Caco-2 (cell line): ENCODE data around the gene MROH9. TPM values are rescaled to one million over a fixed set of nuclear protein-coding genes. Genes with fewer than 3 reads are reported as not detected.

Source experiments
- BruUV-seq: library from RNA; stranded (reverse); fragments of 400-500 nt; replicated peaks from 2 replicates; lab custom pipeline; 2021; lab: Mats Ljungman, UMichigan
- CTCF ChIA-PET: fragments of 300-600 bp; sonication (Branson Sonifier 250); formaldehyde crosslinking; loops from one replicate; lab custom pipeline; 2022; ENCODE audit warnings: antibody characterized with exemption; lab: Charles Lee
- POLR2A ChIA-PET: fragments of 300-600 bp; sonication (Branson Sonifier 250); formaldehyde crosslinking; loops from one replicate; lab custom pipeline; 2022; ENCODE audit warnings: antibody characterized with exemption; lab: Charles Lee
- DNase-seq, 2 experiments: peaks; one replicate each; pipeline versions ENCODE4 v3.0.0 to v3.0.0-alpha.2; 2020 to 2022
- H3K27me3 ChIP-seq: replicated peaks from 2 replicates; pipeline ENCODE4 v1.6.0; 2011; ENCODE audit warnings: low read length; ENCODE audit not compliant: control insufficient read depth, insufficient read depth
- H3K36me3 ChIP-seq: 2 replicates; pipeline ENCODE4 v1.5.1; 2011; ENCODE audit warnings: low read length; ENCODE audit not compliant: control insufficient read depth, insufficient read depth
- H3K4me1 ChIP-seq: fragments of 250-450 bp; sonication (Bioruptor Pico); 2 replicates; pipeline ENCODE4 v1.5.1; 2020; ENCODE audit warnings: mild to moderate bottlenecking
- H3K4me3 ChIP-seq: 2 replicates; pipeline ENCODE4 v1.5.1; 2011; ENCODE audit warnings: low read depth, mild to moderate bottlenecking, control low read depth, low read length
- H3K9me3 ChIP-seq: fragments of 250-450 bp; sonication (Bioruptor Pico); 2 replicates; pipeline ENCODE4 v1.5.1; 2020; ENCODE audit warnings: mild to moderate bottlenecking, moderate library complexity
- H3K27ac Mint-ChIP-seq: one replicate; pipeline ENCODE4 v1.8.0; 2022; ENCODE audit warnings: mixed read lengths; ENCODE audit not compliant: unreplicated experiment
- H3K27me3 Mint-ChIP-seq: one replicate; pipeline ENCODE4 v1.8.0; 2022; ENCODE audit warnings: mixed read lengths; ENCODE audit not compliant: insufficient read depth, unreplicated experiment
- H3K36me3 Mint-ChIP-seq: one replicate; pipeline ENCODE4 v1.8.0; 2022; ENCODE audit warnings: mild to moderate bottlenecking, mixed read lengths; ENCODE audit not compliant: insufficient read depth, unreplicated experiment
- H3K4me1 Mint-ChIP-seq: one replicate; pipeline ENCODE4 v1.8.0; 2022; ENCODE audit warnings: low read depth, mixed read lengths; ENCODE audit not compliant: unreplicated experiment
- H3K4me3 Mint-ChIP-seq: one replicate; pipeline ENCODE4 v1.8.0; 2022; ENCODE audit warnings: mild to moderate bottlenecking, moderate library complexity, mixed read lengths; ENCODE audit not compliant: unreplicated experiment
- H3K9me3 Mint-ChIP-seq: one replicate; pipeline ENCODE4 v1.8.0; 2022; ENCODE audit warnings: mixed read lengths; ENCODE audit not compliant: unreplicated experiment
- CTCF ChIP-seq, 2 experiments: fragments of 200-600 bp in 1 of 2; IDR thresholded peaks; 1 replicate in 1 of 2; 2 replicates in 1 of 2; pipeline versions ENCODE4 v1.5.1 to v1.8.0; 2011 to 2022; ENCODE audit warnings: antibody characterized with exemption in 1 of 2, control low read depth in 1 of 2, inconsistent platforms in 1 of 2, low read depth in 1 of 2, low read length in 1 of 2, mild to moderate bottlenecking in 1 of 2, moderate library complexity in 1 of 2; ENCODE audit not compliant: insufficient read depth in 1 of 2, severe bottlenecking in 1 of 2, unreplicated experiment in 1 of 2
- intact Hi-C: fragments of 100-400 bp; cut with micrococcal nuclease; formaldehyde crosslinking; loops from one replicate; pipeline ENCODE4 v1.10.0; 2022; ENCODE audit not compliant: unreplicated experiment
- total RNA-seq: library from RNA; stranded (reverse); gene quantifications from 2 replicates; pipeline ENCODE4 v1.2.3, GENCODE V29; 2022

Gene MROH9
- total RNA-seq, 1 experiment from 2014 or later: not detected

DNA sequence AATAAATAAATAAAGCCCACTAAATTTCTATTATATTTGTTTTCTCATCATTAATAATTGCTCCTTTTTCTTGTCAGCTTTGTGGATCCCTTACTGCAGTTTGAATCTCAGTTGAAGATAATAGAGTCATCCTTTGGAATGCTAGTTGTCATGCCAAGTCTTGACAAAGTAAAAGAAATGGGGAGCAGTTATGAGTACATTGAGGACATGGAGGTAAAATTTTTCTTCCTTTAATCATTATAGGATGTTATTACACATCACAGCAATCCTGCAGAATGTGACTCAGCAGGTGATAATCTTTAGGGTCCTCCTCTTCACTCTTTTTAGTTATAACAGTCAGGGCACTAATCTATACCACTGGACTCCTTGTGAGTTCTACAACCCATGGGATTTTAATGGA, 24.1 kb downstream of the MROH9 start:
- Mint-ChIP-seq H3K9me3 (no peaks in the 10 kb centered on the region), H3K27ac (no peak overlapping the region), H3K27me3 (no peaks in the 10 kb centered on the region), H3K4me3 (no peak overlapping the region), H3K36me3 (no peaks in the 10 kb centered on the region), H3K4me1 (no peaks in the 10 kb centered on the region)
- intact Hi-C loops: no loop called here
- Histone ChIP-seq H3K4me3 (no peak overlapping the region), H3K4me1 (no peaks in the 10 kb centered on the region), H3K27me3 (no peaks in the 10 kb centered on the region), H3K36me3 (no peaks in the 10 kb centered on the region), H3K9me3 (no peaks in the 10 kb centered on the region)
- no peak for TF ChIP-seq CTCF (IDR thresholded peaks at IDR 0.05; ENCODE audit: insufficient read depth in 1 of 2, low read depth in 1 of 2, low read length in 1 of 2, severe bottlenecking in 1 of 2, unreplicated experiment in 1 of 2)
- no peak for DNase-seq
- BruUV-seq: no TSS peak
- ChIA-PET CTCF (no interaction called here), POLR2A (no interaction called here)

DNA sequence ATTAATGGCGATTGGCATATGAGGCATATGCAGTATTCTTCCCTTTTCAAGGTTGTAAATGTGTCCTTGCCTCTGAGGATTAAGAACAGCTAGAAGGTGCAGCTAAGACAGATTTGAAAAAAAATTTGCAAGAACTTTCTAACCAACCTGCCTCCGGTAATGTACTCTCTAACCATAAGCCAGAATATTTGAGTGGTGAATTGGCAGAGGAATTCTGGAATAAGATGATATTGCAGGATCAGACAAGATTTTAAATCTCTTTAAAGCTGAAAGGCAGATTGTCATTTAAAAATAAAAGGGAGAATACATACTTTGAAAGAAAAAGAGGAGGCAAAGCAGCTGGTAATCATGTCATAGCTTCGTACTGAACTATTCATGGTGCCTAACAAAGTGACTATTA, 29.2 kb downstream of the MROH9 start:
- BruUV-seq: no TSS peak
- H3K4me1 Mint-ChIP-seq: no peaks in the 10 kb centered on the region
- H3K27ac Mint-ChIP-seq: no peak overlapping the region
- Histone ChIP-seq H3K4me1 (no peaks in the 10 kb centered on the region), H3K9me3 (no peaks in the 10 kb centered on the region), H3K36me3 (no peaks in the 10 kb centered on the region), H3K4me3 (no peak overlapping the region), H3K27me3 (no peaks in the 10 kb centered on the region)
- H3K27me3 Mint-ChIP-seq: no peaks in the 10 kb centered on the region
- intact Hi-C loops: no loop called here
- H3K36me3 Mint-ChIP-seq: no peaks in the 10 kb centered on the region
- no peak for TF ChIP-seq CTCF (IDR thresholded peaks at IDR 0.05; ENCODE audit: insufficient read depth in 1 of 2, low read depth in 1 of 2, low read length in 1 of 2, severe bottlenecking in 1 of 2, unreplicated experiment in 1 of 2)
- ChIA-PET POLR2A (no interaction called here), CTCF (no interaction called here)
- H3K4me3 Mint-ChIP-seq: no peak overlapping the region
- no peak for DNase-seq
- H3K9me3 Mint-ChIP-seq: no peaks in the 10 kb centered on the region

DNA sequence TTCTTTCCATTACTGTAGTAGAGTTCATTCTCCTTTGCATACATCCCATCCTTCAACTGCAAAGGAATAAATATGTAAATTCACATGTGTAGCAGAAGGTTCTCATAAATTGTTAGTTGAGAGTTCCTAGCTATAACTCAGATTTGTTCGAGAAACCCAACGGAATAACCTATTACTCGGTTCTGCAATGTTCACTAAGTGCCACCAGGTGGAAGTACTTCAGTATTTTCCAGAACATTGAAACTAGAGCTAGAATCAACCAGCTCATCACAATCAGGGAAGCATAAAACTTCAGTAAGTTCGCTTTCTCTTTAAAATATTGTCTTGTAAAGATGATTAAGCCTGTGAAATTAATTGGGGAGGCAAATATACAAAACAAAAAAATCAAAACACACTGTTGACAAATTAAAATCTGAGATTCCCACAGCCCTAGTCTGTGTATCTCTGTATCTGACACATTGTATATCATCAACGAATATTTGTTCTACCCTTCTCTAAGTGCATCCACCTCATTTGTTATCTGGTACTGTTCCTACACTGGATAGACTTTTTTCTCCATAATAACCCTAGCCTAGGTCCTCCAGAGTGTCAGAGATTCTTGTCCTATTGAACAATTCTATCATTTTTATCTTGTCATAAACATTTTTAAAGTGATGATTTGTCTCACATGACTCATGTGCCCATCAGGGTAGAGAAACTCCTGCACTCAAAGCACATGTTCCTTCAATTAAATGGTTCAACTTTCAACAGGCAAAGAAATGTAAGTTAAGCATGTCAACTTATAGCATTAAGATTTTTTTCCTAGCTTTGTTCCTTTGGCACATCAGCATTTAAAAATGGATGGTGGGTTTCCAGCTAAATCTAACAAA, 31.9 kb downstream of the MROH9 start:
- Mint-ChIP-seq H3K27ac (no peak overlapping the region), H3K9me3 (no peaks in the 10 kb centered on the region), H3K36me3 (no peaks in the 10 kb centered on the region), H3K4me3 (no peak overlapping the region), H3K27me3 (no peaks in the 10 kb centered on the region), H3K4me1 (no peaks in the 10 kb centered on the region)
- TF ChIP-seq CTCF (IDR thresholded peaks at IDR 0.05; ENCODE audit: insufficient read depth in 1 of 2, low read depth in 1 of 2, low read length in 1 of 2, severe bottlenecking in 1 of 2, unreplicated experiment in 1 of 2): peak; percentile 60 to 66
- BruUV-seq: no TSS peak
- ChIA-PET CTCF (interaction anchor here (0.6 to 2.1 kb wide), 16 partner anchors 37 to 1074 kb away, joined by 3 to 46 read pairs (median 4); partner anchors contain the start of genes FMO2, FMO3 and FMO4), POLR2A (no interaction called here)
- intact Hi-C loops: loop anchor here (1.0 to 5.0 kb wide), 4 partner anchors 221 to 345 kb away; partner anchors contain the start of gene FMO4
- no peaks in the 10 kb centered on the region for H3K27me3 ChIP-seq
- no peak overlapping the region for H3K4me3 ChIP-seq
- H3K36me3 ChIP-seq: no peaks in the 10 kb centered on the region
- DNase-seq: peak in 1 of 2 experiments; percentile 25
- no peaks in the 10 kb centered on the region for H3K4me1 ChIP-seq
- H3K9me3 ChIP-seq: no peaks in the 10 kb centered on the region
